Activated T-cell treated with anti-CD3 and anti-CD28 coated beads, Interleukin-2, amount 50 U/mL, for 1 hour (primary cell): ENCODE results near the gene PID1.

ENCODE experiments used
- DNase-seq: peaks from one replicate; pipeline ENCODE4 v3.0.0-alpha.2; 2020

Gene PID1

DNA sequence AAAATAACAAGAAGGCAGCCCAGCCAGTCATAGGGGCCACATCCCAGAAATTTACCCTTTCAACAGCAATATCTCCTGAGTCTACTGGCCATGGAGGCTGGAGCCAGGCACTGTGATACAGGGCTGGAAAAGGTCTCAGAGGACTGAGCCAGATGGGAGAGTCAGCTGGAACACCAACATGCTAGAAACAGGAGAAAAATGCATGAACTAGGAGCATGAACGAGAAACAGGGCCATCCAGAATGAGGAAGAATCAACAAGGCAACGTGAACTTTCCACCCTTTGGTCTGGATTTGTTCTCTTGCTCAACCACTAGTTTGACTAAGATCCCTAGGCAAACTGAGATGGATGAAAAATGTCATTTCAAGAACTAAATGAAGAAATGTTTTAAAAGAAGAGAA, 13.1 kb downstream of the PID1 start:
- no peak for DNase-seq

DNA sequence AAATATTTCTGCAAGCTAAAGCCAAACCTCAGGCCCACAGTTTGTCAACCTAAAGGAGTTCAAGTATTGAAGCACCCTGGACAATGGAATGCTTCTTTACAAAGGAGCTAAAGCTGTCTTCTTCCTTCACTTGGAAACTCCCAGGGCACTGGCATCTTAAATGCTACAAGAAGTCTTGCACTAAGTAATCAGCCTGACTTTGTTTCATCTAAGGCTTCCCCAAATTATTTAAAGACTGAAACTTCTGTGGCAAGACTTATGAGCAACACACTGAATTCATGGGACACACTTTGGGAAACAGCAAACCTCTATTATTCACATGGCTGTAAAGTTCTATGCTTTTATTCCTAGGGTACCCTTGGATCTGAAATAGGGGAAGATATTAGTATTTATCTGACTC, 14.7 kb downstream of the PID1 start:
- no peak for DNase-seq

DNA sequence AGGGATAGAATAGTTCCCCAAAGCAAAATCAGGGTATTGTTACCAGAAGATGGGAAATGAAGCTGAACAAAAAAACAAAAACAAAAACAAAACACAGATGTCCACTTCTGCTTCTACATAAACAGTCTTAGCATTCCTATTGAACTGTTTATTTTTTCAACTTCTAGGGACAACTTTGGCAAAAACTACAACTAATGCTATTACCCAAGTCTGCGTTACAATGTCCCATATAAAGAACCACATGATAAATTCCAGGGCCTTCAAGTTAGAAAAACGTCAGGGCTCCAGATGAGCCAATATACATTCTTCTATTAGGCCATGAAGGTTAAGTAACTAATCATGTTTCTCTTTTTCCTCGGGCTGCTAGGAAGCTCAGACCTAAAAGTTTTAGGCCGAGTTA, 16.9 kb downstream of the PID1 start:
- DNase-seq, result no peak

GRCh38 chr2:229252996-229253395, 18.1 kb downstream of the PID1 start:
- no peak for DNase-seq

- no peak for DNase-seq
These were observed 18.8 kb downstream of the PID1 start for GRCh38 chr2:229252280-229252679.

DNA sequence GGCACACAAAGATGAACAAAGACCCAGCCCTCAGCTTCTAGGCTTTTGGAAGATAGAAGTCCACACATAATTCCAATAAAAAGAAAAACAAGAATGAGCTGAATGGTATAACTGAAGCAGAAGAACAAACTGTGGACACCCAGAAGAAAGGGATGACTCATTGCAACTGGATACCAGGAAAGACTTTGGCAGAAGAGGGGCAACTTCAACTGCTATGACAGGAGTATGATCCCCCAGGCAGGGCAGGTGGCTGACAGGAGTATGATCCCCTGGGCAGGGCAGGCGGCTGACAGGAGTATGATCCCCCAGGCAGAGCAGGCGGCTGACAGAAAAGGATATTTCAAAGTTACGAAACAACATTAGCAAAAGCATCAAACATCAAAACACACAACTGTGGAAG, 21.6 kb downstream of the PID1 start:
- no peak for DNase-seq

- no peak for DNase-seq
These were observed 24.8 kb downstream of the PID1 start for GRCh38 chr2:229246334-229246733.

DNA sequence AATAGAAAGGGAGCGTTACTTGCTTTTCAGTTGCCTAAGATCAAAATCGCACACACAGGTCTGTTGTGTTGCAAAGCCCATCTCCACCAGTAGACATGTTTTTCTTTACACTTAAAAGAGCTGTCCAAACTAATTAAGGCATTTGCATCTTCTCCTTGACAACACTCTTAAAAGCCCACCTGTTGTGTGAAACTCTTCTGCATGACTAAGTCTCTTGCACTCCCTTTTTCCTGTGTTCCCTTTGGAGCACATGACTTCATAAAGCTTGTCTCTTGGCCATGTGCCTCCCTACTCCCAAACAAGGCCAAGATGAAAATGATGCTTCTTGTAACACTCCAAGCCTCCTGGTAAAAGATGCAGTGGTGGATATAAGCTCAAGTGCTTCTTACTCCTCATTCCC, 26.1 kb downstream of the PID1 start:
- DNase-seq, result no peak

GRCh38 chr2:229243890-229244560, 27.1 kb downstream of the PID1 start:
- DNase-seq, result no peak

GRCh38 chr2:229240984-229241491, 30.0 kb downstream of the PID1 start:
- no peak for DNase-seq

- DNase-seq, result no peak
These were observed 32.1 kb downstream of the PID1 start for GRCh38 chr2:229239021-229239420.

- DNase-seq, result no peak
These were observed 33.8 kb downstream of the PID1 start for GRCh38 chr2:229237270-229237669.

DNA sequence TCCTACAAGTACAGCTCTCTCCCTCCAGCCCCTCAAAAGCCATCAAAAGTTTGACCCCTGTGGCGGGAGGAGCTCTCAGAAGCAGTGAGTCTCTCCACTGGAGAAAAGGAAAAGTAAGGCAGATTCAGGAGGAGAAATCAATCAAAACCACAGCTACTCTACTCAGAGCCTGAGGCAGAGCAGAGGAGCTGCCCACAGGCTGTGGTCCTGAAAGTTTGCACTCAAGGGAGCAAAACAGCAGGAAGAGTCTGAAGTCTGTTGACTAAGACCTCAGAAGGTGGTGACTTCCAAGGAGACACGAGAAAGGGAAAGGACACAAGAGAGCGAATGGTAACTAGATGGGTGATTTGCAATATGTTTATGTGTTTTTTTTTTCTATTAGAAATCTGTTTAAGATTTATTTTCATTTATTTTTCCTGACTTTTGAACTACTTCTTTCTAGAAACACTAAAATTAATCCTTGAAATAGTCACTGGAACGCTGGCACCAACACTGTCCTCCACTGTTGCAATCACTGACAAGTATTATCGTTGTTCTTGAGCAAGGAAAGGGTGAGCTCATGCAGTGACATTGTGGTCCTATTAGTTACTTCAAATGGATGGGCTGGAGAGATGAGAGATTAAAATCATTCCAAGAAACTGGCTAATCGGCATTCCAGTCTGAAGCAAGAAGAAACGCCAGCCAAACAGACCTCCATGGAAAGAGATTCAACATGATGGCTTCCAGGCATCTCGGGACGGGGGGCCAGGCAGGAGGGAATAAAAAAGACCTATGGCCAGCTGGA, 35.8 kb downstream of the PID1 start:
- DNase-seq, result no peak

GRCh38 chr2:229231885-229232284, 39.2 kb downstream of the PID1 start:
- no peak for DNase-seq

DNA sequence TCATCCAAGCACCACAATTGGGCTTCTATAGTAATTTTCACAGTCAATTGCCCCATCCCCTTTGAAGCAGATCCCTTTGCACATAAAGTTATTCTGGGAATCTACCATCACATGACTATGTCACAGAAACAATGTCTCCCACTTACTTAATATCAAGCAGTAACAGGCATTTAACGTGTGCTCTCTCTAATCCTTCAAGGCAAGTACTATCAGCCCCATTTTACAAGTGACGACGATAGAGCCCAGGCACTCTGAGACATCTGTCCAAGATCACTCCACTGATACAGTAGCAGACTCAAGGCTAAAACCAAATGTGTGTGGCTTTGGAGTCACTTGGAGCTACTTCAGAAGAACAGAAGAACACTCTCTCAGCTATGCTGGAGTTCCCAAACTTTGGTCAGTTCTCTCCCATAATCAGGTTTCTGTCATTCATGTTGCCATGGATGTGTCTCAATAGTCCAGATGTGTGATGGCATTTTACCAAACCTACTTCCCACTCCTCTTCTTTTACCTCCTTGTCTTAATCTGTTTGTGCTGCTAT, 39.7 kb downstream of the PID1 start:
- no peak for DNase-seq

DNA sequence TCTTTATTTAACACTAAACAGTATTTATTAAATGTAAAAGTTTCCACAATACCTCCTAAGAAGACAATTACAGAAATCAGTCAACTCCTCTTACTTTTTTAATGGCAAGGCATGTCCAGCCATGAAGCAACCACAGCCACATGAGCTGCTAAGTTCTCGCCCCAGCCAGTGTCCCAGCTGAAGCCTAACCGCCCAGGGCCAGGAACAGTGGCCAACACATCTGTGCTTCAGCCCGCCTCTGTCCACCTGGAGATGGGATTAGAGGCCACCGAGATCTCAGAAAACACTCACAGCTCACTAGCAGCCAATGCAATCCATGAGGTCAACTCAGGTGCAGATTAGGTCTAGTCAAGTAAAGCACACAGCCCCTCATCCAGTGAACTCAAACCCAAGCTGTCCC, 40.2 kb downstream of the PID1 start:
- no peak for DNase-seq

GRCh38 chr2:229230256-229230655, 40.8 kb downstream of the PID1 start:
- no peak for DNase-seq

DNA sequence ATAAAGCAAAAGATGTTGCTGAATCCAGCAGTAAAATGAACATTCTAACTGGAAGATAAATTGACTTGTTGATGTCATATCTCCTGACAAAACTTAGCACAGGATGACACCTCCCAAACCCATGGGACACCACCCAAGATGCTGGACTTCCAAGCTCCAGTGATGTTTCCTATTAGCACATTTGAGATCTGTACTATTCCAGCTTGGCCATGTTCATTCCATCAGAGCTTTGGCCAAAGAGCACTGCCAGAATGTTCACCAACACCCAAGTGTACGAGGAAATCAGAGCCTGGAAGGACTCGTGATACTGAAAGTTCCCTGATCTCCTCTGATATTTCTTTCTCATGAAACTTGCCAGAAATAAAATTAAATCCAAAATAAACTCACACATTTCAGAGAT, 44.7 kb downstream of the PID1 start:
- no peak for DNase-seq

DNA sequence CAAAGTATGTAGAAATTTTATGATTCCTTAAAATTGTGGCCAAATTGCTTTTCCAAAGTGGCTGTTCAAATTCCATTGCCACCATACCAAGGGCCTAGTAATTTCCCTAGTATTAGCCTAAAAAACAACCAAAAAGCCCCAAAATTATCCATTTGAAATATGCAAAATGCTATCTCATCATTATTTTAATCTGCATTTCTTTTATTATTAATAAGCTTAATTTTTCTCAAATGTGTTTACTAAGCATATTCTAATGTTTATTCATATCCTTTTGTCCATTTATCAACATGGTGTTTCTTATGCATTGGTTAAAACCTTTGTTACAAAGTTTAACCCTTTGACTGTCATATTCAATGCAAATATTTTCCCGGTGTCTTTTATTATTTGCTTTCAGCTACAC, 48.0 kb downstream of the PID1 start:
- no peak for DNase-seq

DNA sequence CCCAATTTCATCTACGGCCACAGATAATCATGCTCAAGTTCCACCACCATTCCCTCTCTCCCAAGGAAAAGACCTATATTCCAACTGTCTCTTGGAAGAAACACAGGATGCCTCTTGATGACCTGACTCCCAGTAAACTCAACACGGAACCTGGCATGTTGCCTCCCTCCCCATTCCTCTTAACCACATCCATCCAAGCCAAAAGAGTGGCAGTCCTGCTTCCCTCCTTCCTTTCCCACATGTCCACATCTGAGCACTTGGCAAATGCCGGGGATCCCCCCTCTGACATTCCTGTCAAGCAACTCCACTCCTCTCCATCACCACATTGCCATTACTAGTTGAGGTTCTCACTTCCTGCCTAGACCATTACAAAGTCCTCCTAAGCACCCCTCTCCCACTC, 49.4 kb downstream of the PID1 start:
- DNase-seq, result no peak

DNA sequence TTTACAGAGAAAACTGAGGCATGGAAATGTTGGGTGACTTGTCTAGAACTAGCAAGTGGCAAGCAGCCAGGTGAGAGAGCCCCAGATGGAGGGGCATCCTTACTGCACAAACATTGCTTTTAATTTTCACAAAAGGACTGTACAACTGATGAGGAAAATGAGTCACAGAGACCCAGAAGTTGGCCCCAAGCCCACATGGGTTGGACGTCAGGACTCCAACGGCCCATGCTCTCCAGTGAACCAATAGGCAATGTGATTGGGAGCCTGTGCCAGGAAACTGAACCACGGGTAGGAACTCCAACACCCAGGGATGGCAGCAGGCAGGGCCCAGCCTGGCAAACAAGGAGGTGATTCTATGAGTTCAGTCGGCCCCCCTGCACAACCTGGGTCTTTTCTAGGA, 50.8 kb downstream of the PID1 start:
- no peak for DNase-seq

- DNase-seq, result no peak
These were observed 52.7 kb downstream of the PID1 start for GRCh38 chr2:229218329-229218921.

GRCh38 chr2:229212241-229212640, 58.8 kb downstream of the PID1 start:
- no peak for DNase-seq

GRCh38 chr2:229210641-229211040, 60.4 kb downstream of the PID1 start:
- DNase-seq, result no peak
